Measurements from ENCODE around the gene DNAJC30.

The DNAJC30 gene

GRCh38 chr7:73646785-73647724 lies 36.2 kb downstream of the DNAJC30 start:
- no peak for DNase-seq

GRCh38 chr7:73645643-73646174 lies 37.5 kb downstream of the DNAJC30 start:
- no peak for DNase-seq

GRCh38 chr7:73644688-73645286 lies 38.5 kb downstream of the DNAJC30 start:
- no peak for DNase-seq

DNA sequence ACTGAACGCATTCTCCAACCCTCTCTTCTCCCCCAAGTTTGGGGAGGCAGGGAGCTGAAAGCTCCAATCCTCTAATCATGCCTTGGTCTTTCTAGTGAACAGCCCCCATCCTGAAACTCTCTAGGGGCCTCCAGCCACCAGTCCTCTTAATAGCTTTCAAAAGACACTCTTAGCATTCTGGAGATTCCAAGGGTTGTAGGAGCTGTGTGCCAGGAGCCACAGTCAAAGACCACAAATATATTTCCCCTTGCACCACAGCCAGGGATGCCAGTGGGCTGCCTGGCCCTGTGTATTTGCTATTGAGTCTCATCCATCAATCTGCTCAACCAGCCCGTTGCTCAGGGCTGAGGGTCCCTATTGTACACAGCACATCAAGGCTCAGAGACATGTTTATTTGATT lies 40.4 kb downstream of the DNAJC30 start:
- DNase-seq, result no peak

GRCh38 chr7:73638911-73639310 lies 44.3 kb downstream of the DNAJC30 start:
- no peak for DNase-seq

GRCh38 chr7:73635428-73636200 lies 47.6 kb downstream of the DNAJC30 start:
- DNase-seq, result no peak

DNA sequence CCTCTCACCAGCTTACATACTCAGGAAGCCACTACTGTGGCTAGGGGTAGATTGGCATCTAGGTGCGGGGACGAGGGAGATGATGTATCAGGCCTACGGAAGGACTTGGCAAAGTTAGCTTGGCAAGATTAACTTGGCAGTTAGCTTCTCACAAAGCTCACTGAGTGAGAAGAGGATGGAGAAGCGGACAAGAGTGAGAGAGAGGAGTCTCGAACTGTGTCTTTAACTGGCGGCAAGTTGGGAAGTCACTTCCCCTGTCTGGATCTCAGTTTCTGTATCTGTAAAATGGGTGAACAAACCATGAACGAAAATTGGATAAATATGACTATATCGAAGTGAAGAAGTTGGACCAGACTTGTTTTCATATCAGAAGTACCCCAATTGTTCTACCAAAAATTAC lies 49.4 kb downstream of the DNAJC30 start:
- no peak for DNase-seq

DNA sequence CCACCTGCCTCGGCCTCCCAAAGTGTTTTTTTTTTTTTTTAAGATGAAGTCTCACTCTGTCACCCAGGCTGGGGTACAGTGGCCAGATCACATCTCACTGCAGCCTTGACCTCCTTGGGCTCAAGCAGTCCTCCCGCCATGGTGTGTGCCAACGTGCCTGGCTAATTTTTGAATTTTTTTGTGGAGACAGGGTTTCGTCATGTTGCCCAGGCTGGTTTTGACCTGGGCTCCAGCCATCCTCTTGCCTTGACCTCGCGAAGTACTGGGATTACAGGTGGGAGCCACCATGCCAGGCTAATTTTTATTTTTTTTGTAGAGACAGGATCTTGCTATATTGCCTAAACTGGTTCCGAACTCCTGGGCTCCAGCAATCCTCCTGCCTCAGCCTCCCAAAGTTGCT lies 49.9 kb downstream of the DNAJC30 start:
- DNase-seq, result no peak

GRCh38 chr7:73631558-73631957 lies 51.7 kb downstream of the DNAJC30 start:
- no peak for DNase-seq

All from femur (tissue), 1 donor.